ENCODE measurements around the gene KRTAP5-5. TPM values are rescaled to one million over a fixed set of nuclear protein-coding genes. Genes with fewer than 3 reads are reported as not detected.

The KRTAP5-5 gene
- total RNA-seq, 1 experiment from 2014 or later = not detected

GRCh38 chr11:1636291-1636950 lies 6.8 kb downstream of the KRTAP5-5 start:
- Histone ChIP-seq H3K27ac (ENCODE audit: low read length) (no peak overlapping the region), H3K4me3 (ENCODE audit: low read depth in 2 of 2, low read length in 2 of 2) (no peak overlapping the region), H3K36me3 (ENCODE audit: control insufficient read depth, insufficient read depth, low read length) (no peaks in the 10 kb centered on the region), H3K9me3 (ENCODE audit: control insufficient read depth, insufficient read depth, low read depth, low read length) (no peaks in the 10 kb centered on the region), H3K27me3 (ENCODE audit: control insufficient read depth, insufficient read depth, low read length) (peaks cover 3% of the 10 kb centered on the region), H3K4me1 (ENCODE audit: control insufficient read depth, insufficient read depth, low read length) (no peaks in the 10 kb centered on the region)
- ChIA-PET POLR2A (no interaction called here), CTCF (interaction anchor here (0.7 to 1.2 kb wide), 2 partner anchors 90 to 192 kb away, joined by 3 to 4 read pairs; no protein-coding TSS in a partner anchor)
- BruUV-seq (replicated peaks) = no TSS peak
- ATAC-seq (no peak), DNase-seq (ENCODE audit: low read depth, low spot score) (no peak)
- intact Hi-C loops (cut with micrococcal nuclease; ENCODE audit: unreplicated experiment) = no loop called here
- TF ChIP-seq CTCF (IDR thresholded peaks at IDR 0.05) (no peak), TCF7L2 (IDR thresholded peaks at IDR 0.05; ENCODE audit: low read depth, low read length) (no peak), REST (IDR thresholded peaks at IDR 0.05; ENCODE audit: insufficient read depth in 1 of 2, low read depth in 2 of 2, low read length in 1 of 2) (no peak), POLR2AphosphoS5 (IDR thresholded peaks at IDR 0.05; ENCODE audit: low read depth, low read length) (no peak), SIN3A (IDR thresholded peaks at IDR 0.05; ENCODE audit: borderline replicate concordance, insufficient read depth, low read depth, low read length) (no peak)
- in situ Hi-C loops (cut with HindIII; ENCODE audit: low pct_unique_long_range_greater_than_20kb, low sequenced_read_pairs) = no loop called here

- H3K27ac ChIP-seq (ENCODE audit: low read length) = no peak overlapping the region
- in situ Hi-C loops (cut with HindIII; ENCODE audit: low pct_unique_long_range_greater_than_20kb, low sequenced_read_pairs) = no loop called here
- TF ChIP-seq CTCF (IDR thresholded peaks at IDR 0.05) (no peak), TCF7L2 (IDR thresholded peaks at IDR 0.05; ENCODE audit: low read depth, low read length) (no peak), REST (IDR thresholded peaks at IDR 0.05; ENCODE audit: insufficient read depth in 1 of 2, low read depth in 2 of 2, low read length in 1 of 2) (no peak), SIN3A (IDR thresholded peaks at IDR 0.05; ENCODE audit: borderline replicate concordance, insufficient read depth, low read depth, low read length) (no peak), POLR2AphosphoS5 (IDR thresholded peaks at IDR 0.05; ENCODE audit: low read depth, low read length) (no peak)
- intact Hi-C loops (cut with micrococcal nuclease; ENCODE audit: unreplicated experiment) = no loop called here
- BruUV-seq (replicated peaks) = no TSS peak
- DNase-seq (ENCODE audit: low read depth, low spot score) (no peak), ATAC-seq (no peak)
- H3K36me3 ChIP-seq (ENCODE audit: control insufficient read depth, insufficient read depth, low read length) = no peaks in the 10 kb centered on the region
- H3K9me3 ChIP-seq (ENCODE audit: control insufficient read depth, insufficient read depth, low read depth, low read length) = no peaks in the 10 kb centered on the region
- ChIA-PET CTCF (interaction anchor here (0.6 to 1.2 kb wide), 2 partner anchors 17 to 91 kb away, joined by 4 to 6 read pairs; no protein-coding TSS in a partner anchor), POLR2A (no interaction called here)
- H3K4me1 ChIP-seq (ENCODE audit: control insufficient read depth, insufficient read depth, low read length) = no peaks in the 10 kb centered on the region
- H3K4me3 ChIP-seq (ENCODE audit: low read depth in 2 of 2, low read length in 2 of 2) = no peak overlapping the region
- H3K27me3 ChIP-seq (ENCODE audit: control insufficient read depth, insufficient read depth, low read length) = peaks cover 3% of the 10 kb centered on the region
Observed at GRCh38 chr11:1637628-1638027, 8.1 kb downstream of the KRTAP5-5 start.

Measured in Panc1 (cell line).